GM12878 (cell line): ENCODE measurements around the gene FYB1. TPM values are rescaled to one million over a fixed set of nuclear protein-coding genes. Genes with fewer than 3 reads are reported as not detected.

ENCODE experiments used
- ATAC-seq: fragments of 200-7000 bp; cut with Tn5 transposase; 3 replicates; pipeline ENCODE4 v1.9.1; 2020; ENCODE audit warnings: mild to moderate bottlenecking, moderate library complexity
- BruUV-seq: library from RNA; stranded (reverse); fragments of 400-500 nt; replicated peaks from 2 replicates; lab custom pipeline; 2021; lab: Mats Ljungman, UMichigan
- CTCF ChIA-PET: fragments of 300-600 bp; sonication (Branson Sonifier 250); formaldehyde crosslinking; extraction: SDS; loops from one replicate; lab custom pipeline; 2021; ENCODE audit warnings: inconsistent platforms; lab: Yijun Ruan, JAX
- POLR2A ChIA-PET: fragments of 350-600 bp; formaldehyde crosslinking; extraction: SDS; loops from one replicate; lab custom pipeline; 2021; ENCODE audit warnings: inconsistent platforms; lab: Charles Lee
- RAD21 ChIA-PET: fragments of 300-600 bp; sonication (Branson Sonifier 250); formaldehyde crosslinking; loops from one replicate; lab custom pipeline; 2023; ENCODE audit warnings: antibody characterized with exemption; ENCODE audit not compliant: unreplicated experiment; lab: Charles Lee
- SMC1A ChIA-PET: fragments of 300-600 bp; sonication (Branson Sonifier 250); formaldehyde crosslinking; loops from one replicate; lab custom pipeline; 2023; ENCODE audit not compliant: unreplicated experiment, uncharacterized antibody; lab: Charles Lee
- DNase-seq: peaks from one replicate; pipeline ENCODE4 v3.0.0-alpha.2; 2011; ENCODE audit warnings: low read depth, low spot score
- FAIRE-seq: peaks from 3 replicates; lab custom pipeline; 2011; peaks lifted over from hg19 to GRCh38; lab: Jason Lieb, UNC
- H2AFZ ChIP-seq: 2 replicates; pipeline ENCODE4 v1.6.0; 2011; ENCODE audit warnings: low read depth, low read length, control low read depth; ENCODE audit not compliant: control insufficient read depth
- H3K27ac ChIP-seq: 2 replicates; pipeline ENCODE4 v1.5.1; 2011; ENCODE audit warnings: control low read depth; ENCODE audit not compliant: control insufficient read depth, insufficient read depth
- H3K27me3 ChIP-seq, 2 experiments: replicated peaks in 1 of 2; 2 replicates each; pipeline versions ENCODE4 v1.6.0 to v1.6.1; 2011; ENCODE audit warnings: low read length in 1 of 2; ENCODE audit not compliant: control insufficient read depth in 2 of 2, insufficient read depth in 2 of 2
- H3K36me3 ChIP-seq, 2 experiments: 2 replicates each; pipeline ENCODE4 v1.5.1; 2011; ENCODE audit warnings: low read length in 1 of 2; ENCODE audit not compliant: control insufficient read depth in 2 of 2, insufficient read depth in 2 of 2
- H3K4me1 ChIP-seq: 2 replicates; pipeline ENCODE4 v1.6.1; 2011; ENCODE audit warnings: mild to moderate bottlenecking, low read length, moderate library complexity, mixed read lengths; ENCODE audit not compliant: control insufficient read depth, insufficient read depth
- H3K4me2 ChIP-seq: 2 replicates; pipeline ENCODE4 v1.6.0; 2011; ENCODE audit warnings: control low read depth; ENCODE audit not compliant: control insufficient read depth, insufficient read depth
- H3K4me3 ChIP-seq: fragments of 200-600 bp; sonication (generic); 2 replicates; pipeline ENCODE4 v1.5.1; 2016
- H3K79me2 ChIP-seq: 2 replicates; pipeline ENCODE4 v1.6.0; 2011; ENCODE audit warnings: low read length; ENCODE audit not compliant: control insufficient read depth, insufficient read depth
- H3K9ac ChIP-seq: 2 replicates; pipeline ENCODE4 v1.8.0; 2011; ENCODE audit warnings: low read length, control low read depth, mixed read lengths; ENCODE audit not compliant: control insufficient read depth, insufficient read depth
- H3K9me3 ChIP-seq: replicated peaks from 3 replicates; pipeline ENCODE4 v1.5.1; 2011; ENCODE audit warnings: mild to moderate bottlenecking, low read length; ENCODE audit not compliant: control insufficient read depth, insufficient read depth
- H4K20me1 ChIP-seq: 2 replicates; pipeline ENCODE4 v1.6.0; 2011; ENCODE audit not compliant: control insufficient read depth, insufficient read depth
- ATF3 ChIP-seq: IDR thresholded peaks from 2 replicates; pipeline ENCODE4 v1.6.1; 2011; ENCODE audit warnings: low read depth, mild to moderate bottlenecking, low read length, moderate library complexity, borderline replicate concordance; ENCODE audit errors: extremely low read depth
- CBX5 ChIP-seq: sonication (generic); IDR thresholded peaks from 2 replicates; pipeline ENCODE4 v1.6.1; 2016; ENCODE audit warnings: low read depth, moderate library complexity, mild to moderate bottlenecking, inconsistent platforms
- ELK1 ChIP-seq: IDR thresholded peaks from 2 replicates; pipeline ENCODE4 v1.6.1; 2012; ENCODE audit warnings: low read depth, low read length, improper control_type of control experiment
- ESRRA ChIP-seq: IDR thresholded peaks from 2 replicates; pipeline ENCODE4 v1.6.1; 2012; ENCODE audit warnings: mild to moderate bottlenecking, low read length, improper control_type of control experiment
- FOXM1 ChIP-seq: IDR thresholded peaks from 2 replicates; pipeline ENCODE4 v1.6.1; 2012; ENCODE audit warnings: low read depth, mild to moderate bottlenecking, inconsistent platforms, low read length, moderate library complexity
- HDGF ChIP-seq: fragments of 450-650 bp; IDR thresholded peaks from 2 replicates; pipeline ENCODE4 v1.6.1; 2016; ENCODE audit warnings: antibody characterized with exemption
- MEF2B ChIP-seq: fragments of 450-650 bp; IDR thresholded peaks from 2 replicates; pipeline ENCODE4 v1.6.1; 2018; ENCODE audit warnings: mild to moderate bottlenecking, moderate library complexity; ENCODE audit not compliant: partially characterized antibody, poor library complexity, severe bottlenecking
- NFYB ChIP-seq: IDR thresholded peaks from 2 replicates; pipeline ENCODE4 v1.6.1; 2011; ENCODE audit warnings: low read depth, mild to moderate bottlenecking, low read length, improper control_type of control experiment, moderate library complexity; ENCODE audit not compliant: insufficient read depth
- PAX8 ChIP-seq: fragments of 450-650 bp; IDR thresholded peaks from 2 replicates; pipeline ENCODE4 v1.6.1; 2017; ENCODE audit warnings: mild to moderate bottlenecking, moderate library complexity
- PKNOX1 ChIP-seq: fragments of 450-650 bp; IDR thresholded peaks from 2 replicates; pipeline ENCODE4 v1.6.1; 2016; ENCODE audit warnings: mild to moderate bottlenecking
- POLR2AphosphoS2 ChIP-seq: IDR thresholded peaks from 2 replicates; pipeline ENCODE4 v1.6.1; 2011; ENCODE audit warnings: low read depth, mild to moderate bottlenecking, low read length, improper control_type of control experiment, moderate library complexity
- RCOR1 ChIP-seq: conservative IDR thresholded peaks from 2 replicates; pipeline ENCODE4 v1.6.1; 2012; ENCODE audit warnings: low read depth, low read length, improper control_type of control experiment
- SUPT20H ChIP-seq: IDR thresholded peaks from 2 replicates; pipeline ENCODE4 v1.6.1; 2011; ENCODE audit warnings: low read depth, mild to moderate bottlenecking, low read length, moderate library complexity, borderline replicate concordance; ENCODE audit not compliant: control insufficient read depth
- USF1 ChIP-seq: IDR thresholded peaks from 2 replicates; pipeline ENCODE4 v1.6.1; 2011; ENCODE audit warnings: borderline replicate concordance, low read depth, mild to moderate bottlenecking, moderate library complexity, mixed read lengths, low read length; ENCODE audit not compliant: insufficient read depth; ENCODE audit errors: extremely low read length
- YBX1 ChIP-seq: fragments of 450-650 bp; IDR thresholded peaks from 2 replicates; pipeline ENCODE4 v1.6.1; 2016; ENCODE audit warnings: antibody characterized with exemption
- ZNF207 ChIP-seq: fragments of 450-650 bp; IDR thresholded peaks from 2 replicates; pipeline ENCODE4 v1.6.1; 2014; ENCODE audit warnings: antibody characterized with exemption, mild to moderate bottlenecking, borderline replicate concordance
- WGBS: methylation state at CpG from one replicate; pipeline ENCODE4 v1.1.6; 2016; ENCODE audit warnings: low lambda C conversion rate; ENCODE audit not compliant: insufficient replicate concordance, insufficient coverage; ENCODE audit errors: missing lambda C conversion rate; 5-methylcytosine and 5-hydroxymethylcytosine counted together
- in situ Hi-C: fragments of 300-500 bp; cut with MboI; formaldehyde crosslinking; loops from 9 replicates; pipeline ENCODE4 v1.14.3; 2018; ENCODE audit warnings: mixed read lengths
- intact Hi-C: fragments of 100-400 bp; cut with micrococcal nuclease; formaldehyde crosslinking; loops from one replicate; pipeline ENCODE4 v1.14.2; 2022; ENCODE audit not compliant: unreplicated experiment
- polyA plus RNA-seq, 11 experiments: library from polyadenylated mRNA; depleted of rRNA in 4 of 11; unstranded in 6 of 11; stranded (reverse) in 5 of 11; fragments of >200 nt; fragmentation: Nextera tagmentation in 4 of 11; fragmentation: Illumina TruSeq in 1 of 11; extraction: Ambion mirVana in 4 of 11; extraction: Trizol in 1 of 11; gene quantifications; 1 replicate in 1 of 11; 2 replicates in 10 of 11; pipeline versions ENCODE4 v1.2.1 to v1.2.3, GENCODE V29; 2011 to 2016; ENCODE audit warnings: inconsistent platforms in 2 of 11, missing spikeins in 2 of 11, low read depth in 1 of 11
- total RNA-seq, 4 experiments: library from RNA; depleted of rRNA in 3 of 4; stranded (reverse); fragments of >200 nt in 3 of 4; fragmentation: Illumina TruSeq in 1 of 4; extraction: Trizol in 1 of 4; gene quantifications; 2 replicates each; pipeline versions ENCODE4 v1.2.1 to v1.2.3, GENCODE V29; 2013 to 2021

Gene FYB1
- total and polyA plus RNA-seq, 10 of the 15 experiments (the other 5 are each of a cell fraction or from before 2014, with no cell fraction given) = 0.06 to 4.3 (median 0.25) TPM; not detected in 2

- WGBS = 29% methylated on average over 2 of the region's 2 CpGs
- Histone ChIP-seq H3K36me3 (no peaks in the 10 kb centered on the region), H3K27me3 (no peaks in the 10 kb centered on the region), H3K4me2 (no peak overlapping the region), H3K9me3 (no peaks in the 10 kb centered on the region), H3K27ac (no peak overlapping the region), H4K20me1 (no peaks in the 10 kb centered on the region), H2AFZ (no peak overlapping the region), H3K4me1 (no peaks in the 10 kb centered on the region), H3K9ac (no peak overlapping the region), H3K4me3 (no peak overlapping the region), H3K79me2 (no peaks in the 10 kb centered on the region)
- ChIA-PET POLR2A (no interaction called here), CTCF (interaction anchor here (1.3 to 1.5 kb wide), 2 partner anchors 9 to 36 kb away, joined by 3 to 4 read pairs; no protein-coding TSS in a partner anchor), RAD21 (no interaction called here), SMC1A (interaction anchor here (1.1 to 1.2 kb wide), 2 partner anchors 72 to 100 kb away, joined by 3 read pairs; no protein-coding TSS in a partner anchor)
- no peak for TF ChIP-seq HDGF
- no peak for TF ChIP-seq MEF2B
- no peak for TF ChIP-seq ESRRA
- TF ChIP-seq NFYB = no peak
- no peak for TF ChIP-seq USF1
- TF ChIP-seq CBX5 = no peak
- TF ChIP-seq PAX8 = no peak
- no peak for TF ChIP-seq ELK1
- no peak for TF ChIP-seq YBX1
- no peak for TF ChIP-seq ZNF207
- TF ChIP-seq FOXM1 = no peak
- TF ChIP-seq ATF3 = no peak
- no peak for TF ChIP-seq PKNOX1
- no peak for TF ChIP-seq POLR2AphosphoS2
- no peak for TF ChIP-seq RCOR1
- TF ChIP-seq SUPT20H = no peak
- in situ Hi-C loops = no loop called here
- no TSS peak for BruUV-seq
- DNase-seq (no peak), FAIRE-seq (no peak), ATAC-seq (no peak)
- intact Hi-C loops = no loop called here
Measured at GRCh38 chr5:39117401-39117800, 102.0 kb downstream of the FYB1 start.
